Caco-2 (cell line): ENCODE data around the gene EPHB6. TPM values are rescaled to one million over a fixed set of nuclear protein-coding genes. Genes with fewer than 3 reads are reported as not detected.

Experiments used
- BruUV-seq: library from RNA; stranded (reverse); fragments of 400-500 nt; replicated peaks from 2 replicates; lab custom pipeline; 2021; lab: Mats Ljungman, UMichigan
- CTCF ChIA-PET: fragments of 300-600 bp; sonication (Branson Sonifier 250); formaldehyde crosslinking; loops from one replicate; lab custom pipeline; 2022; ENCODE audit warnings: antibody characterized with exemption; lab: Charles Lee
- POLR2A ChIA-PET: fragments of 300-600 bp; sonication (Branson Sonifier 250); formaldehyde crosslinking; loops from one replicate; lab custom pipeline; 2022; ENCODE audit warnings: antibody characterized with exemption; lab: Charles Lee
- DNase-seq, 2 experiments: peaks; one replicate each; pipeline versions ENCODE4 v3.0.0 to v3.0.0-alpha.2; 2020 to 2022
- H3K27me3 ChIP-seq: replicated peaks from 2 replicates; pipeline ENCODE4 v1.6.0; 2011; ENCODE audit warnings: low read length; ENCODE audit not compliant: control insufficient read depth, insufficient read depth
- H3K36me3 ChIP-seq: 2 replicates; pipeline ENCODE4 v1.5.1; 2011; ENCODE audit warnings: low read length; ENCODE audit not compliant: control insufficient read depth, insufficient read depth
- H3K4me1 ChIP-seq: fragments of 250-450 bp; sonication (Bioruptor Pico); 2 replicates; pipeline ENCODE4 v1.5.1; 2020; ENCODE audit warnings: mild to moderate bottlenecking
- H3K4me3 ChIP-seq: 2 replicates; pipeline ENCODE4 v1.5.1; 2011; ENCODE audit warnings: low read depth, mild to moderate bottlenecking, control low read depth, low read length
- H3K9me3 ChIP-seq: fragments of 250-450 bp; sonication (Bioruptor Pico); 2 replicates; pipeline ENCODE4 v1.5.1; 2020; ENCODE audit warnings: mild to moderate bottlenecking, moderate library complexity
- H3K27ac Mint-ChIP-seq: one replicate; pipeline ENCODE4 v1.8.0; 2022; ENCODE audit warnings: mixed read lengths; ENCODE audit not compliant: unreplicated experiment
- H3K27me3 Mint-ChIP-seq: one replicate; pipeline ENCODE4 v1.8.0; 2022; ENCODE audit warnings: mixed read lengths; ENCODE audit not compliant: insufficient read depth, unreplicated experiment
- H3K36me3 Mint-ChIP-seq: one replicate; pipeline ENCODE4 v1.8.0; 2022; ENCODE audit warnings: mild to moderate bottlenecking, mixed read lengths; ENCODE audit not compliant: insufficient read depth, unreplicated experiment
- H3K4me1 Mint-ChIP-seq: one replicate; pipeline ENCODE4 v1.8.0; 2022; ENCODE audit warnings: low read depth, mixed read lengths; ENCODE audit not compliant: unreplicated experiment
- H3K4me3 Mint-ChIP-seq: one replicate; pipeline ENCODE4 v1.8.0; 2022; ENCODE audit warnings: mild to moderate bottlenecking, moderate library complexity, mixed read lengths; ENCODE audit not compliant: unreplicated experiment
- H3K9me3 Mint-ChIP-seq: one replicate; pipeline ENCODE4 v1.8.0; 2022; ENCODE audit warnings: mixed read lengths; ENCODE audit not compliant: unreplicated experiment
- CTCF ChIP-seq, 2 experiments: fragments of 200-600 bp in 1 of 2; IDR thresholded peaks; 1 replicate in 1 of 2; 2 replicates in 1 of 2; pipeline versions ENCODE4 v1.5.1 to v1.8.0; 2011 to 2022; ENCODE audit warnings: antibody characterized with exemption in 1 of 2, control low read depth in 1 of 2, inconsistent platforms in 1 of 2, low read depth in 1 of 2, low read length in 1 of 2, mild to moderate bottlenecking in 1 of 2, moderate library complexity in 1 of 2; ENCODE audit not compliant: insufficient read depth in 1 of 2, severe bottlenecking in 1 of 2, unreplicated experiment in 1 of 2
- intact Hi-C: fragments of 100-400 bp; cut with micrococcal nuclease; formaldehyde crosslinking; loops from one replicate; pipeline ENCODE4 v1.10.0; 2022; ENCODE audit not compliant: unreplicated experiment
- total RNA-seq: library from RNA; stranded (reverse); gene quantifications from 2 replicates; pipeline ENCODE4 v1.2.3, GENCODE V29; 2022

The EPHB6 gene
- total RNA-seq, 1 experiment from 2014 or later, result 2.7 TPM

DNA sequence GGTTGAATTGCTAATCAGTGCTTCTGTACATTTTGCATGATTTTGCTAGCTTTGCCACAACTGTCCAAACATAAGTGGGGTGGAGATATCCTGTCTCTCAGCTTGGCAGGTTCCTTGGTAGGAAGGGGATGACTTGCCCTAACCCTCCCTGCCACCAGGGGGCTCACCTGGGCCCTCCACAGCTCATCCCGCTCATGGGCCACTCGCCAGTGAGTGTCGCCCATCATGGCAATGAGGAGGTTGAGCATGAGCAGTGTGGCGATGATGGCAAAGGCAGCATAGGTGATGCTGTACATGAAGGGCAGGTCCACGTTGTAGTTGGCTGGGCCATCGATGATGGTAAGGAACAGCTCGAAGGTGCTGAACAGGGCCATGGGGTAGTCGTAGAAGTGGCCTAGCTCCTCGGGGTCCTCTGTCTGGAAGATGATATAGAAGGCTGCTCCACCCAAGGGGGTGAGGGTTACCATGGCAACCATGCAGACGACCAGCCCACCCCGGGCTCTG is 18.5 kb downstream of the EPHB6 start:
- intact Hi-C loops, result loop anchor here (1.0 kb wide), 1 partner anchor 129 kb away; no protein-coding TSS in a partner anchor
- no peaks in the 10 kb centered on the region for H3K9me3 ChIP-seq
- Mint-ChIP-seq H3K4me3 (no peak overlapping the region), H3K27ac (no peak overlapping the region), H3K27me3 (no peaks in the 10 kb centered on the region), H3K9me3 (no peaks in the 10 kb centered on the region), H3K4me1 (no peaks in the 10 kb centered on the region), H3K36me3 (no peaks in the 10 kb centered on the region)
- DNase-seq, result peak; percentile 44 to 60
- H3K27me3 ChIP-seq, result no peaks in the 10 kb centered on the region
- ChIA-PET CTCF (interaction anchor here (0.7 to 3.1 kb wide), 11 partner anchors 12 to 342 kb away, joined by 3 to 19 read pairs (median 3); partner anchors contain the start of genes EPHB6 and TRPV6), POLR2A (no interaction called here)
- BruUV-seq, result no TSS peak
- no peaks in the 10 kb centered on the region for H3K36me3 ChIP-seq
- H3K4me1 ChIP-seq, result no peaks in the 10 kb centered on the region
- peak; percentile 59 to 64 for TF ChIP-seq CTCF (IDR thresholded peaks at IDR 0.05; ENCODE audit: insufficient read depth in 1 of 2, low read depth in 1 of 2, low read length in 1 of 2, severe bottlenecking in 1 of 2, unreplicated experiment in 1 of 2)
- no peak overlapping the region for H3K4me3 ChIP-seq

GRCh38 chr7:142873871-142874270 is 19.0 kb downstream of the EPHB6 start:
- no peaks in the 10 kb centered on the region for H3K9me3 Mint-ChIP-seq
- BruUV-seq, result no TSS peak
- no peaks in the 10 kb centered on the region for H3K4me1 Mint-ChIP-seq
- Histone ChIP-seq H3K4me3 (no peak overlapping the region), H3K36me3 (no peaks in the 10 kb centered on the region), H3K27me3 (no peaks in the 10 kb centered on the region), H3K9me3 (no peaks in the 10 kb centered on the region), H3K4me1 (no peaks in the 10 kb centered on the region)
- H3K36me3 Mint-ChIP-seq, result no peaks in the 10 kb centered on the region
- intact Hi-C loops, result loop anchor here (1.0 kb wide), 1 partner anchor 128 kb away; no protein-coding TSS in a partner anchor
- ChIA-PET POLR2A (no interaction called here), CTCF (interaction anchor here (1.1 to 3.1 kb wide), 4 partner anchors 36 to 341 kb away, joined by 3 to 19 read pairs (median 11); no protein-coding TSS in a partner anchor)
- no peak for TF ChIP-seq CTCF (IDR thresholded peaks at IDR 0.05; ENCODE audit: insufficient read depth in 1 of 2, low read depth in 1 of 2, low read length in 1 of 2, severe bottlenecking in 1 of 2, unreplicated experiment in 1 of 2)
- H3K27me3 Mint-ChIP-seq, result no peaks in the 10 kb centered on the region
- peak in 1 of 2 experiments; percentile 22 for DNase-seq
- no peak overlapping the region for H3K4me3 Mint-ChIP-seq
- H3K27ac Mint-ChIP-seq, result no peak overlapping the region

DNA sequence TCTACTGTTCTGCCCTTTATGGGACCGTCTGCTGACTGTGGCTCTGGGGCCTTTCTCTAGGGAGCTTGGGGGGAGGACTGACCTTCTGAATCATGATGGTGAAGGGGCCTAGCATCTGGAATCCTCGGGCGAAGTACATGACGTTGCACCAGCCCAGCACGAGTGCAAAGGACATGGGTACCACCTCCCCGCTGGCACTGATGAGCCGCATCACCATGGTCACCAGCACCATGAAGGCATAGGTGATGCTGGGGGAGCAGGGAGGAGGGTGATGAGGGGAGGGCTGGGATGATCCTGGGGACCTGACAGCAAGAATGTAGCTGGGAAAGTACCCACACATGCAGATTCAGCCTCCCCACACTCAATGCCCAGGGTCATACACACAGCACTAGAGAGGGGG is 19.5 kb downstream of the EPHB6 start:
- Mint-ChIP-seq H3K9me3 (no peaks in the 10 kb centered on the region), H3K4me3 (no peak overlapping the region), H3K4me1 (no peaks in the 10 kb centered on the region), H3K27ac (no peak overlapping the region), H3K27me3 (no peaks in the 10 kb centered on the region), H3K36me3 (no peaks in the 10 kb centered on the region)
- Histone ChIP-seq H3K4me3 (no peak overlapping the region), H3K4me1 (no peaks in the 10 kb centered on the region), H3K36me3 (no peaks in the 10 kb centered on the region), H3K9me3 (no peaks in the 10 kb centered on the region), H3K27me3 (no peaks in the 10 kb centered on the region)
- DNase-seq, result peak in 1 of 2 experiments; percentile 32
- no peak for TF ChIP-seq CTCF (IDR thresholded peaks at IDR 0.05; ENCODE audit: insufficient read depth in 1 of 2, low read depth in 1 of 2, low read length in 1 of 2, severe bottlenecking in 1 of 2, unreplicated experiment in 1 of 2)
- ChIA-PET POLR2A (no interaction called here), CTCF (interaction anchor here (3.1 kb wide), 1 partner anchor 129 kb away, joined by 16 read pairs; no protein-coding TSS in a partner anchor)
- intact Hi-C loops, result no loop called here
- no TSS peak for BruUV-seq
